ENCODE data around the gene SLC25A3. TPM values are rescaled to one million over a fixed set of nuclear protein-coding genes. Genes with fewer than 3 reads are reported as not detected.
"Not testable (repeated sequence)": the region's sequence is repeated elsewhere in the genome, so short reads cannot be mapped to it uniquely, and the experiment has no call there.

Gene SLC25A3
- total RNA-seq, 2 donors from 2014 or later = 522 to 531 TPM

- peak overlapping the region; percentile 86 for H3K4me3 Mint-ChIP-seq
- Histone ChIP-seq H3K27ac (ENCODE audit: low read depth, low read length) (no peak overlapping the region), H3K4me3 (ENCODE audit: low read length) (peak overlapping the region; percentile 91), H3K27me3 (ENCODE audit: control insufficient read depth, insufficient read depth, low read length, poor library complexity, severe bottlenecking) (no peaks in the 10 kb centered on the region), H3K4me1 (ENCODE audit: control insufficient read depth, insufficient read depth, low read length) (no peaks in the 10 kb centered on the region), H3K9me3 (ENCODE audit: control insufficient read depth, low read length) (no peaks in the 10 kb centered on the region), H3K9ac (ENCODE audit: extremely low read depth, low read length, poor library complexity, severe bottlenecking) (peak overlapping the region; percentile 94), H3K36me3 (ENCODE audit: control insufficient read depth, insufficient read depth, low read length) (peaks cover 54% of the 10 kb centered on the region)
- H3K9me3 Mint-ChIP-seq = no peaks in the 10 kb centered on the region
- peaks cover 12% of the 10 kb centered on the region for H3K4me1 Mint-ChIP-seq
- 90 to 100% methylated on average over 2 to 3 of the region's 3 CpGs for WGBS, 2 experiments (ENCODE audit: insufficient coverage in 1 of 2, insufficient read length in 1 of 2)
- H3K27ac Mint-ChIP-seq = peak overlapping the region; percentile 95
- TF ChIP-seq CTCF (conservative IDR thresholded peaks at IDR 0.05) = no peak
- DNase-seq = peak; percentile 17
- H3K27me3 Mint-ChIP-seq (ENCODE audit: insufficient read depth) = no peaks in the 10 kb centered on the region
- peaks cover 52% of the 10 kb centered on the region for H3K36me3 Mint-ChIP-seq (ENCODE audit: low read depth)
Observed at GRCh38 chr12:98595243-98595988, 1.9 kb downstream of the SLC25A3 start.

- not testable (repeated sequence) for H3K4me3 Mint-ChIP-seq; H3K4me1 ChIP-seq (ENCODE audit: control insufficient read depth, insufficient read depth, low read length); H3K4me3 ChIP-seq (ENCODE audit: low read length); H3K9me3 Mint-ChIP-seq; H3K9ac ChIP-seq (ENCODE audit: extremely low read depth, low read length, poor library complexity, severe bottlenecking); H3K9me3 ChIP-seq (ENCODE audit: control insufficient read depth, low read length); DNase-seq; H3K27me3 ChIP-seq (ENCODE audit: control insufficient read depth, insufficient read depth, low read length, poor library complexity, severe bottlenecking); H3K27me3 Mint-ChIP-seq (ENCODE audit: insufficient read depth); H3K27ac ChIP-seq (ENCODE audit: low read depth, low read length); H3K27ac Mint-ChIP-seq
- WGBS, 2 experiments (ENCODE audit: insufficient coverage in 1 of 2, insufficient read length in 1 of 2) = 96% methylated on average over 5 of the region's 5 CpGs; no CpG with 5 or more reads in 1 of the 2 experiments
- H3K36me3 ChIP-seq (ENCODE audit: control insufficient read depth, insufficient read depth, low read length) = peaks cover 73% of the 10 kb centered on the region
- peaks cover 12% of the 10 kb centered on the region for H3K4me1 Mint-ChIP-seq
- H3K36me3 Mint-ChIP-seq (ENCODE audit: low read depth) = peaks cover 69% of the 10 kb centered on the region
Observed at GRCh38 chr12:98597313-98597712, 3.8 kb downstream of the SLC25A3 start.

GRCh38 chr12:98601924-98602323, 8.4 kb downstream of the SLC25A3 start:
- H3K27me3 ChIP-seq (ENCODE audit: control insufficient read depth, insufficient read depth, low read length, poor library complexity, severe bottlenecking) = no peaks in the 10 kb centered on the region
- no peak overlapping the region for H3K27ac ChIP-seq (ENCODE audit: low read depth, low read length)
- H3K4me1 ChIP-seq (ENCODE audit: control insufficient read depth, insufficient read depth, low read length) = no peaks in the 10 kb centered on the region
- Mint-ChIP-seq H3K27ac (no peak overlapping the region), H3K27me3 (ENCODE audit: insufficient read depth) (no peaks in the 10 kb centered on the region), H3K36me3 (ENCODE audit: low read depth) (peaks cover 67% of the 10 kb centered on the region), H3K4me1 (no peaks in the 10 kb centered on the region), H3K9me3 (no peaks in the 10 kb centered on the region), H3K4me3 (no peak overlapping the region)
- H3K36me3 ChIP-seq (ENCODE audit: control insufficient read depth, insufficient read depth, low read length) = peaks cover 71% of the 10 kb centered on the region
- H3K4me3 ChIP-seq (ENCODE audit: low read length) = no peak overlapping the region
- no peak overlapping the region for H3K9ac ChIP-seq (ENCODE audit: extremely low read depth, low read length, poor library complexity, severe bottlenecking)
- 92 to 95% methylated on average over 7 to 8 of the region's 8 CpGs for WGBS, 2 experiments (ENCODE audit: insufficient coverage in 1 of 2, insufficient read length in 1 of 2)
- no peak for DNase-seq
- H3K9me3 ChIP-seq (ENCODE audit: control insufficient read depth, low read length) = no peaks in the 10 kb centered on the region
- peak; percentile 26 for TF ChIP-seq CTCF (conservative IDR thresholded peaks at IDR 0.05)

Measured in endodermal cell (in vitro differentiated cells).